HepG2 (cell line): ENCODE data around the gene STK24. TPM values are rescaled to one million over a fixed set of nuclear protein-coding genes. Genes with fewer than 3 reads are reported as not detected.

Experiments used
- CBX5 ChIP-seq: sonication (generic); formaldehyde crosslinking; IDR thresholded peaks from 2 replicates; pipeline ENCODE4 v1.4.0; 2020; ENCODE audit warnings: missing genetic modification reagents, borderline replicate concordance
- CREM ChIP-seq, 2 experiments: sonication (generic) in 1 of 2; formaldehyde crosslinking in 1 of 2; IDR thresholded peaks; 2 replicates each; pipeline versions ENCODE4 v1.4.0 to v1.6.1; 2016 to 2020; ENCODE audit warnings: antibody characterized with exemption in 1 of 2, mild to moderate bottlenecking in 1 of 2, missing genetic modification reagents in 1 of 2
- ETV6 ChIP-seq: sonication (generic); formaldehyde crosslinking; conservative IDR thresholded peaks from 2 replicates; pipeline ENCODE4 v1.4.0; 2020; ENCODE audit warnings: missing genetic modification reagents
- FOXM1 ChIP-seq: sonication (generic); formaldehyde crosslinking; IDR thresholded peaks from 2 replicates; pipeline ENCODE4 v1.5.0; 2020; ENCODE audit warnings: missing genetic modification reagents
- HBP1 ChIP-seq: IDR thresholded peaks from 2 replicates; pipeline ENCODE4 v1.6.1; 2016; ENCODE audit warnings: low read depth, control low read depth
- MXD3 ChIP-seq: IDR thresholded peaks from 2 replicates; pipeline ENCODE4 v1.6.1; 2016; ENCODE audit warnings: mild to moderate bottlenecking, missing biosample characterization, missing genetic modification reagents
- PHB2 ChIP-seq: fragments of 450-650 bp; IDR thresholded peaks from 2 replicates; pipeline ENCODE4 v1.6.1; 2018; ENCODE audit not compliant: partially characterized antibody
- PRDM15 ChIP-seq: sonication (generic); formaldehyde crosslinking; IDR thresholded peaks from 2 replicates; pipeline ENCODE4 v1.4.0; 2020; ENCODE audit warnings: missing genetic modification reagents
- SMYD3 ChIP-seq: sonication (generic); formaldehyde crosslinking; IDR thresholded peaks from 2 replicates; pipeline ENCODE4 v1.8.1; 2023; ENCODE audit warnings: mild to moderate bottlenecking, missing genetic modification reagents
- THAP11 ChIP-seq: IDR thresholded peaks from 2 replicates; pipeline ENCODE4 v1.6.1; 2016; ENCODE audit warnings: missing biosample characterization, missing genetic modification reagents
- ZBTB20 ChIP-seq: sonication (generic); formaldehyde crosslinking; IDR thresholded peaks from 2 replicates; pipeline ENCODE4 v1.8.1; 2023; ENCODE audit warnings: missing genetic modification reagents, low read depth, mild to moderate bottlenecking, borderline replicate concordance
- ZFP62 ChIP-seq: sonication (generic); formaldehyde crosslinking; IDR thresholded peaks from 2 replicates; pipeline ENCODE4 v1.4.0; 2020; ENCODE audit warnings: missing genetic modification reagents
- ZNF12 ChIP-seq: sonication (generic); formaldehyde crosslinking; IDR thresholded peaks from 2 replicates; pipeline ENCODE4 v1.5.0; 2020; ENCODE audit warnings: missing genetic modification reagents
- ZNF251 ChIP-seq: sonication (generic); formaldehyde crosslinking; IDR thresholded peaks from 2 replicates; pipeline ENCODE4 v1.9.0; 2021; ENCODE audit warnings: mild to moderate bottlenecking, missing genetic modification reagents
- ZNF280D ChIP-seq: sonication (generic); formaldehyde crosslinking; IDR thresholded peaks from 2 replicates; pipeline ENCODE4 v1.5.1; 2020; ENCODE audit warnings: mild to moderate bottlenecking, missing genetic modification reagents
- ZNF362 ChIP-seq: sonication (generic); formaldehyde crosslinking; IDR thresholded peaks from 2 replicates; pipeline ENCODE4 v1.4.0; 2020; ENCODE audit warnings: missing genetic modification reagents, mild to moderate bottlenecking, borderline replicate concordance
- ZNF576 ChIP-seq: sonication (generic); formaldehyde crosslinking; IDR thresholded peaks from 2 replicates; pipeline ENCODE4 v1.4.0; 2020; ENCODE audit warnings: mild to moderate bottlenecking, missing genetic modification reagents
- ZNF768 ChIP-seq: sonication (generic); formaldehyde crosslinking; IDR thresholded peaks from 2 replicates; pipeline ENCODE4 v1.4.0; 2020; ENCODE audit warnings: missing genetic modification reagents
- polyA plus RNA-seq, 8 experiments: library from polyadenylated mRNA; depleted of rRNA in 3 of 8; stranded (reverse) in 7 of 8; unstranded in 1 of 8; fragments of >200 nt; fragmentation: Illumina TruSeq in 4 of 8; extraction: Trizol in 4 of 8; gene quantifications; 2 replicates each; pipeline versions ENCODE4 v1.2.1 to v1.2.3, GENCODE V29; 2011 to 2016; ENCODE audit warnings: low read depth in 4 of 8, missing spikeins in 1 of 8, mixed read lengths in 1 of 8; ENCODE audit not compliant: insufficient read depth in 1 of 8
- total RNA-seq, 5 experiments: library from RNA; depleted of rRNA; stranded (reverse); fragments of >200 nt; fragmentation: Illumina TruSeq; extraction: Trizol; gene quantifications; 2 replicates each; pipeline ENCODE4 v1.2.3, GENCODE V29; 2016; ENCODE audit warnings: low read depth in 1 of 5

The STK24 gene
- total and polyA plus RNA-seq, 2 of the 13 experiments (the other 11 are each of a cell fraction or from before 2014, with no cell fraction given) = 51.3 to 73.0 TPM

- TF ChIP-seq PRDM15 (CRISPR knock-in tag) (no peak), ZNF12 (CRISPR knock-in tag) (no peak), ZNF280D (CRISPR knock-in tag) (peak; percentile 70; the same call in 1 of the 2 replicates), ZNF768 (CRISPR knock-in tag) (no peak), ZNF362 (CRISPR knock-in tag) (peak; percentile 20; the same call in 1 of the 2 replicates), CREM (IDR thresholded peaks at IDR 0.05) (0 out of 2 replicates have a peak, but pooled peaks have one; percentile 25), CREM (CRISPR knock-in tag; IDR thresholded peaks at IDR 0.05) (no peak), HBP1 (CRISPR knock-in tag) (0 out of 2 replicates have a peak, but pooled peaks have one; percentile 6), ZNF576 (CRISPR knock-in tag) (no peak), ZBTB20 (CRISPR knock-in tag) (0 out of 2 replicates have a peak, but pooled peaks have one; percentile 13), FOXM1 (CRISPR knock-in tag) (no peak), ZFP62 (no peak), SMYD3 (no peak), ETV6 (CRISPR knock-in tag) (no peak), PHB2 (no peak), ZNF251 (CRISPR knock-in tag) (no peak), CBX5 (peak; percentile 13; the same call in 1 of the 2 replicates), THAP11 (CRISPR knock-in tag) (no peak), MXD3 (CRISPR knock-in tag) (no peak)
These were observed 92.4 kb downstream of the STK24 start (continued) for GRCh38 chr13:98484289-98485219.
